ENCODE data around the gene UGT1A5. TPM values are rescaled to one million over a fixed set of nuclear protein-coding genes. Genes with fewer than 3 reads are reported as not detected.

The UGT1A5 gene
- total RNA-seq, 4 donors from 2014 or later, result not detected

DNA sequence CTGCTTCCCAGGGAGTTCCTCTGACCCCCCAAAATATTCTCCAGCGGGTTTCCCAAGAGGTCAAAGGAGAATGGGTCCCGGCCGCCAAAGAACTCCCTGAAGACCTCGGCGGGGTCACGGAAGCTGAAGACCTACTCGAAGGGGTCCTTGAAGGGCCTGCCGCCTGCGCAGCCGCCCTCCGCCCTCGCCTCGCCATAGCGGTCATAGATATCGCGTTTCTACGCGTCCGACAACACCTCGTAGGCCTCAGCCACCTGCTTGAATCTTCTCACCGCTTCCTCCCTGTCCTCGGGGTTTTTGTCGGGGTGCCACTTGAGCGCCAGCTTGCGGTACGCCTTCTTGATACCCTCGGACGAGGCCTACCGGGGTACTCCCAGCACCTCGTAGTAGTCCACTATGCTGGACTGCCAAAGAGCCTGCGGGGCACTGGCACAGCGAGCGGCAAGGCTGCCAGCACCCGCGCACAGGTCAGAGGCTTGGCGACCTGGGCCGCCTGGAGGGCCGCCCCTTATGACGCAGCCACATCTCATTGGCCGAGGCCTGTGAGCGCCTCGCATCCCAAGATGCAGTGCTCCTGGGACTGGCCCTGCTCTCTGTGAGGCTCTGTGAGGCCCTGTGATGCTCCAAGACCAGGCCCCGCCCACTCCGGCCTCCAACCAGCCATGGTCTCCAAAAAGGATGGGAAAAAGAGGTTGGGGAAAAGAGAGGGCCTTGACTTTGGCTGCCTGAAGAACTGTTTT is 42.3 kb downstream of the UGT1A5 start:
- no peak for TF ChIP-seq POLR2A (IDR thresholded peaks at IDR 0.05)
- TF ChIP-seq, protein P1, sequence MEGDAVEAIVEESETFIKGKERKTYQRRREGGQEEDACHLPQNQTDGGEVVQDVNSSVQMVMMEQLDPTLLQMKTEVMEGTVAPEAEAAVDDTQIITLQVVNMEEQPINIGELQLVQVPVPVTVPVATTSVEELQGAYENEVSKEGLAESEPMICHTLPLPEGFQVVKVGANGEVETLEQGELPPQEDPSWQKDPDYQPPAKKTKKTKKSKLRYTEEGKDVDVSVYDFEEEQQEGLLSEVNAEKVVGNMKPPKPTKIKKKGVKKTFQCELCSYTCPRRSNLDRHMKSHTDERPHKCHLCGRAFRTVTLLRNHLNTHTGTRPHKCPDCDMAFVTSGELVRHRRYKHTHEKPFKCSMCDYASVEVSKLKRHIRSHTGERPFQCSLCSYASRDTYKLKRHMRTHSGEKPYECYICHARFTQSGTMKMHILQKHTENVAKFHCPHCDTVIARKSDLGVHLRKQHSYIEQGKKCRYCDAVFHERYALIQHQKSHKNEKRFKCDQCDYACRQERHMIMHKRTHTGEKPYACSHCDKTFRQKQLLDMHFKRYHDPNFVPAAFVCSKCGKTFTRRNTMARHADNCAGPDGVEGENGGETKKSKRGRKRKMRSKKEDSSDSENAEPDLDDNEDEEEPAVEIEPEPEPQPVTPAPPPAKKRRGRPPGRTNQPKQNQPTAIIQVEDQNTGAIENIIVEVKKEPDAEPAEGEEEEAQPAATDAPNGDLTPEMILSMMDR (IDR thresholded peaks at IDR 0.05), result no peak
- Histone ChIP-seq H3K9me3 (no peaks in the 10 kb centered on the region), H3K27me3 (no peaks in the 10 kb centered on the region), H3K4me1 (no peaks in the 10 kb centered on the region), H3K27ac (no peak overlapping the region), H3K4me3 (no peak overlapping the region), H3K36me3 (no peaks in the 10 kb centered on the region)
- intact Hi-C loops (cut with DNase I; ENCODE audit: low total_unique reads), result no loop called here
- no peak for DNase-seq

DNA sequence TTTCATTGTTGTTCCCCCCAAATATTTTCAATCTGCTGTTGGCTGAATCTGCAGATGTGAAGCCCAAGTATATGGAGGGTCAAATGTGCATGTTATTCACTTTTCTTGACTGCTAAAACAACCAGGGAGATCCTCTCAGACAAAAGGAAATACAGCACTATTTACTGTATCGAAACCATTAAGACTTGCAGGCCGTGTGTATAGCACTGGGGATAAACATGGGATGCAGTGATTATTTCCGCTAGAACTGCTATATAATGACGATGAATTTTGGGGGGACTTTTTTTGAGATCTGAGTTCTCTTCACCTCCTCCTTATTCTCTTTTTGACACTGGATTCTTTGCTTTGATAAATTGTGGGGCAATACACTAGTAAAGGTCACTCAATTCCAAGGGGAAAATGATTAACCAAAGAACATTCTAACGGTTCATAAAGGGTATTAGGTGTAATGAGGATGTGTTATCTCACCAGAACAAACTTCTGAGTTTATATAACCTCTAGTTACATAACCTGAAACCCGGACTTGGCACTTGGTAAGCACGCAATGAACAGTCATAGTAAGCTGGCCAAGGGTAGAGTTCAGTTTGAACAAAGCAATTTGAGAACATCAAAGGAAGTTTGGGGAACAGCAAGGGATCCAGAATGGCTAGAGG is 43.8 kb downstream of the UGT1A5 start:
- Histone ChIP-seq H3K4me1 (no peaks in the 10 kb centered on the region), H3K4me3 (no peak overlapping the region), H3K9me3 (no peaks in the 10 kb centered on the region), H3K27ac (no peak overlapping the region), H3K36me3 (no peaks in the 10 kb centered on the region), H3K27me3 (no peaks in the 10 kb centered on the region)
- no peak for DNase-seq
- intact Hi-C loops (cut with DNase I; ENCODE audit: low total_unique reads), result no loop called here
- TF ChIP-seq, protein P1 (IDR thresholded peaks at IDR 0.05), result no peak
- TF ChIP-seq POLR2A (IDR thresholded peaks at IDR 0.05), result no peak

DNA sequence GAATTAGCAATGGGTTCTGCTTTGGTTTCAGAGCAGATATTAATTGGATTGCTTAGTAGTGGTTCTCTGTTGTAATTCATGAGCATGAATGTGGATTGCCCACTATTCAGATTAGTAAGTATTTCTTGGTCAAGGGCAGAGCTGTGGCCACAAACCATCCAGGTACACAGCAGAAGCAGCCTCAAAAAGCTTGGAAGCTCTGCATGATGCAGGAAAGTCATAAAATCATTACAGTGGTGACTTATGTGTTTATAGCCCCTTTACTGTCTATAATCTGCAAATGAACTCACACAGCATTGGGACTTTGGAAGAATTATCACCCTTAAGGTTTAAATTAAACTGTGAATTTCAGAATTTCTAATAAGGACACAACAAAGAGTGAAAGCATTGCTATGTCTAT is 45.4 kb downstream of the UGT1A5 start:
- no peak overlapping the region for H3K27ac ChIP-seq
- no peak for TF ChIP-seq POLR2A (IDR thresholded peaks at IDR 0.05)
- TF ChIP-seq, protein P1 (IDR thresholded peaks at IDR 0.05), result no peak
- no peak overlapping the region for H3K4me3 ChIP-seq
- H3K9me3 ChIP-seq, result no peaks in the 10 kb centered on the region
- H3K27me3 ChIP-seq, result no peaks in the 10 kb centered on the region
- H3K36me3 ChIP-seq, result no peaks in the 10 kb centered on the region
- H3K4me1 ChIP-seq, result no peaks in the 10 kb centered on the region
- intact Hi-C loops (cut with DNase I; ENCODE audit: low total_unique reads), result no loop called here
- DNase-seq, result no peak

DNA sequence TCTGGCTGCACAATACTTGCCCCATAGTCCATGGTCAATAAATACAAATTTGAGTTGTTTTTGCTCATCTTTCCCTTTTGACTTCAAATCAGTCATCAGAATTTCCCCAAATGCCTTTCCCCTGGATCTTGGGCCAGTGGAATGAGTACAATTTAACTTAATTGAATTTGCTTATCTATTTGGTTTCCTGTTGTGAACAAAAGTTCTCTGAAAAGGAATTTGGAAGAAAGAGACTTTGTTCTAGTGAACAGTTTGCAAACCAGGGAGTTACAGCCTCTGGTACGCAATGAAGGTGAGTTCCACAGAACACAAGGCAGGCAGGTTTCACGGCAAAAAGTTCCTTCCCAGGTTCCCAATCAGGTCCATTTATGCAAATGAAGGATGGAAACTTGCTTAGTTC is 46.1 kb downstream of the UGT1A5 start:
- no peaks in the 10 kb centered on the region for H3K27me3 ChIP-seq
- TF ChIP-seq POLR2A (IDR thresholded peaks at IDR 0.05), result no peak
- TF ChIP-seq, protein P1 (IDR thresholded peaks at IDR 0.05), result no peak
- H3K36me3 ChIP-seq, result no peaks in the 10 kb centered on the region
- no peaks in the 10 kb centered on the region for H3K4me1 ChIP-seq
- no peak overlapping the region for H3K27ac ChIP-seq
- DNase-seq, result no peak
- H3K9me3 ChIP-seq, result no peaks in the 10 kb centered on the region
- intact Hi-C loops (cut with DNase I; ENCODE audit: low total_unique reads), result no loop called here
- H3K4me3 ChIP-seq, result no peak overlapping the region

DNA sequence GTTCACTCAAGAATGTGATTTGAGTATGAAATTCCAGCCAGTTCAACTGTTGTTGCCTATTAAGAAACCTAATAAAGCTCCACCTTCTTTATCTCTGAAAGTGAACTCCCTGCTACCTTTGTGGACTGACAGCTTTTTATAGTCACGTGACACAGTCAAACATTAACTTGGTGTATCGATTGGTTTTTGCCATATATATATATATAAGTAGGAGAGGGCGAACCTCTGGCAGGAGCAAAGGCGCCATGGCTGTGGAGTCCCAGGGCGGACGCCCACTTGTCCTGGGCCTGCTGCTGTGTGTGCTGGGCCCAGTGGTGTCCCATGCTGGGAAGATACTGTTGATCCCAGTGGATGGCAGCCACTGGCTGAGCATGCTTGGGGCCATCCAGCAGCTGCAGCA is 47.3 kb downstream of the UGT1A5 start, which contains the start of gene UGT1A1:
TSS of gene UGT1A1 (plus strand) at position 228 of the 400 bp plus-strand sequence. CDS start at position 246, 18 bp downstream.
- H3K4me1 ChIP-seq, result no peaks in the 10 kb centered on the region
- H3K36me3 ChIP-seq, result no peaks in the 10 kb centered on the region
- intact Hi-C loops (cut with DNase I; ENCODE audit: low total_unique reads), result no loop called here
- H3K4me3 ChIP-seq, result no peak within 1 kb of the TSS
- H3K27ac ChIP-seq, result no peak within 1 kb of the TSS
- TF ChIP-seq, protein P1 (IDR thresholded peaks at IDR 0.05), result no peak
- TF ChIP-seq POLR2A (IDR thresholded peaks at IDR 0.05), result no peak
- no peaks in the 10 kb centered on the region for H3K27me3 ChIP-seq
- no peak for DNase-seq
- H3K9me3 ChIP-seq, result no peaks in the 10 kb centered on the region

Measured in uterus (tissue), 4 donors.